Hematopoietic multipotent progenitor cell treated with erythropoietin and hydrocortisone succinate and interleukin-3 and kit ligand, for 4 days (in vitro differentiated cells): Measurements from ENCODE around the gene CSF3R.
"Not testable (repeated sequence)": the region's sequence is repeated elsewhere in the genome, so short reads cannot be mapped to it uniquely, and the experiment has no call there.

ENCODE experiments used
- DNase-seq: peaks from one replicate; pipeline ENCODE4 v3.0.0-alpha.2; 2015

The CSF3R gene

GRCh38 chr1:36512842-36513241 lies 30.1 kb upstream of the CSF3R start:
- no peak for DNase-seq

GRCh38 chr1:36511804-36512798 lies 29.4 kb upstream of the CSF3R start:
- no peak for DNase-seq

- not testable (repeated sequence) for DNase-seq
Observed at GRCh38 chr1:36511220-36511619, 28.5 kb upstream of the CSF3R start.

GRCh38 chr1:36510418-36510817 lies 27.7 kb upstream of the CSF3R start:
- no peak for DNase-seq

GRCh38 chr1:36508257-36508656 lies 25.5 kb upstream of the CSF3R start:
- no peak for DNase-seq

GRCh38 chr1:36506276-36506920 lies 23.7 kb upstream of the CSF3R start:
- DNase-seq = no peak

- DNase-seq = no peak
Observed at GRCh38 chr1:36503733-36504132, 21.0 kb upstream of the CSF3R start.

- DNase-seq = no peak
Observed at GRCh38 chr1:36503159-36503558, 20.4 kb upstream of the CSF3R start.

GRCh38 chr1:36502616-36503015 lies 19.9 kb upstream of the CSF3R start:
- DNase-seq = no peak

GRCh38 chr1:36501911-36502310 lies 19.2 kb upstream of the CSF3R start:
- not testable (repeated sequence) for DNase-seq

- no peak for DNase-seq
Observed at GRCh38 chr1:36497207-36497606, 14.5 kb upstream of the CSF3R start.

GRCh38 chr1:36494971-36495370 lies 12.3 kb upstream of the CSF3R start:
- no peak for DNase-seq

GRCh38 chr1:36493524-36493923 lies 10.8 kb upstream of the CSF3R start:
- no peak for DNase-seq

- DNase-seq = peak; percentile 97
Observed at GRCh38 chr1:36492491-36492890, 9.8 kb upstream of the CSF3R start.

GRCh38 chr1:36489258-36490051 lies 6.7 kb upstream of the CSF3R start:
- not testable (repeated sequence) for DNase-seq

- no peak for DNase-seq
Observed at GRCh38 chr1:36487906-36488305, 5.2 kb upstream of the CSF3R start.

GRCh38 chr1:36487336-36487725 lies 4.6 kb upstream of the CSF3R start:
- not testable (repeated sequence) for DNase-seq

GRCh38 chr1:36486439-36487335 lies 4.0 kb upstream of the CSF3R start:
- DNase-seq = peak; percentile 87

GRCh38 chr1:36486093-36486438 lies 3.4 kb upstream of the CSF3R start:
- DNase-seq = no peak

GRCh38 chr1:36484099-36484498 lies 1.4 kb upstream of the CSF3R start:
- no peak for DNase-seq

GRCh38 chr1:36481771-36482723 lies 666 bp downstream of the CSF3R start:
- peak; percentile 51 for DNase-seq
